CMK (cell line): ENCODE data around the gene PRKAG2.
"Not testable (repeated sequence)": the region's sequence is repeated elsewhere in the genome, so short reads cannot be mapped to it uniquely, and the experiment has no call there.

Experiments used
- DNase-seq: peaks from one replicate; pipeline ENCODE4 v3.0.0-alpha.2; 2010; ENCODE audit warnings: low read depth

Gene PRKAG2

GRCh38 chr7:151834271-151835035 is 42.5 kb downstream of the PRKAG2 start:
- no peak for DNase-seq

DNA sequence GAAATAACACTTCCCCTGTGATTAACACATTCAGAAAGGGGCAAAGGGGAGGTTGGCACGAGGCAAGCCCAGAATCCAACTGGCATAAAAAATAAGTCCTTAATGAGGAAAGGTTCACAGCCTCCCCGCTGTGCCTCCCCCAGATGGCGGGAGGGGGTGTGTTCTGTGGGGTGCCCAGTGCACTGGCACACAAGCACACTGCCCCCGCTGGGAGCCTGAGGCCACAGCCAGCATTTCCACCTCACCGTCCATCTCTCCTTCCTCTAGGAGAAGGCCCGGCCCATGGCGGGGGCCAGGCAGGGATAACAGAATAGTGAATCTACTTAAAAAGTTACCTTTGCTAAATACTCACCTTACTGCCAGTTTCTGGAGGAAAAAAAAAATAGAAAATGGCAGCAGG is 43.2 kb downstream of the PRKAG2 start:
- DNase-seq: no peak

DNA sequence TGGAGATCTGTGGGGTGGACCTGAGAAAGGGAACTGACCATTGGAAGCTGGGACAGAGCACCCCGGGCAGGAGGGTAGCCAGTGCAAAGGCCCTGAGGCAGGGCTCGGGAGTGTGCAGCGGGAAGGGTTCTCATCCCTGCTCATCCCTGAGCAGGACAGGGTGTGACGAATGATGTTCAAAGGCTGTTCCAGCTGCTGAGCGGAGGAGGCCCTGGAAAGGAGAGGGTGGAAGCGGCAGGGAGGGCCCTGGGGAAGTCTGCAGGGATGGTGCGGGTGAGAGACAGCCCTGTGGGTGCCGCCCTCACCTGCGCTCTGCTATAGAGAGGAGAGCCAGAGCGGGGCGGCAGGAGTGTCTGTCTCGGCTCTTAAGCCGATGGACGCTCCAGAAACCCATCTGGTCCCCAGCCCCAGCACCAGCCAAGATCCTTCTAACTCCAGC is 43.7 kb downstream of the PRKAG2 start:
- no peak for DNase-seq

GRCh38 chr7:151832656-151833055 is 44.3 kb downstream of the PRKAG2 start:
- no peak for DNase-seq

DNA sequence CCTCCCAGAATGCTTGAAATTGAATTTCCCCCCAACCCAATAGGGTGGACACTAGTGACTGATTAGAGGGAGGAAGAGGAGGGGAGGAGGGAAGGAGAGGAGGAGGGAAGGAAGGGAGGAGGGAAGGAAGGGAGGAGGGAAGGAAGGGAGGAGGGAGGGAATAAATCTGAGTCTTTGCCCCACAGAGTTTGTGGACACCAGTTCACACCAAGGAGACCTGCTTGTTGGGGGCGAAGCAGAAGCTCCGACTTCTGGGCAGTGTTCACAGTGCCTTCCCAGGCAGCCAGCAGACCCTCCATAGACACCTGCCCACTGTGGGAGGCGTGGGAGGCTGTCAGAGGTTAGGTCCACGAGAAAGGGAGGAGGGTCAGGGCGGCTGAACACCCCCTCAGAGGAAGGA is 44.8 kb downstream of the PRKAG2 start:
- no peak for DNase-seq

GRCh38 chr7:151831606-151832005 is 45.3 kb downstream of the PRKAG2 start:
- DNase-seq: no peak

DNA sequence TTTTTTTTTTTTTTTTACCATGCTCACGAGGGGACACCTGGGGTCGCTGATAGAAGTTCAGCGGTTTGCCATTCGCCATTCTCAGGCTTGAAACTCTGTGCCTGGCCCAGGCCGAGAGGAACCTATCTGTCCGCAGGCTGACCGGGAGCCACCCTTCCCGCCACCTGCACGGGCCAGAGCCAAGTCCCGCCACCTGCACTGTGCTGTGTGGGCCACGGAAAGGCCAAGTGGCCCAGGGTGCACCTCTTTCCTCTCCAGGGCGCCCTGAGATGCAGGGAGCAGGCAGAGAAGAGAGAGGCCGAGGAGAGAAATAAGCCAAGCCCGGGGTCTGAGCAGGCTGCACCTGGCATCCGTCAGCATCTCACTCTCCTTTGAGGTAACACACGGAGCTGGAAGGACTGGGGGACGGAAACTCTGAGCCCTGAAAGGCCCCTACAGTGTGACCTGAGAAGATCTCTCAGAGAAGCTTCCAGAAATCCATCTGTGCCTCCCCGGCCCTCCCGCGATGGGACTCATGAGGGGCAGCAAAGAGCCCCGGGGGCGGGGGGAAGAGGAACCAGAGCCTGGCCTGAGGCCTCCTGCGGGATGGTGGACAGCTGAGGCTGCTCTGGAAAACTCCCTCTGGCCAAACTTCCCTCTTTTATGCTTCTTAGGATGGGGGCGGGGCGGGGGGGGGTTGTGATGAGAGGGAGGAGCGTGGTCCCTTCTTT is 46.6 kb downstream of the PRKAG2 start:
- no peak for DNase-seq

DNA sequence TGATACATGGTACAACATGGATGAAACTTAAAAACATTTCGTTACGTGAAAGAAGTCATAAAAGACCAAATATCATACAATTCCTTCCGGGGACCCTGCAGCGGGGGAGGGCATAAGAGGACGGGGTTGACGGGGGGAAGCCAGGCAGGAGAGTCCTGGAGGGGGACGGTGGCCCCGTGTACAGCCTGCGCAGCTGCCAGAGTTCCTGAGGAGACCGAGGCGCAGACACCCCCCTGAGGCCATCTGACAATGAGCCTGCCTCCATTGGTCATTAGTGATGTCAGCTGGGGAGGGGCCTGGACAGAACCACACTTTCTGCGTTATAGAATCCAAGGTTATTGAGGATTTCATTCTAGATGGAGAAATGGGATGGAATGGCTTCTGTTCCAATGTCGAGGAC is 47.2 kb downstream of the PRKAG2 start:
- no peak for DNase-seq

DNA sequence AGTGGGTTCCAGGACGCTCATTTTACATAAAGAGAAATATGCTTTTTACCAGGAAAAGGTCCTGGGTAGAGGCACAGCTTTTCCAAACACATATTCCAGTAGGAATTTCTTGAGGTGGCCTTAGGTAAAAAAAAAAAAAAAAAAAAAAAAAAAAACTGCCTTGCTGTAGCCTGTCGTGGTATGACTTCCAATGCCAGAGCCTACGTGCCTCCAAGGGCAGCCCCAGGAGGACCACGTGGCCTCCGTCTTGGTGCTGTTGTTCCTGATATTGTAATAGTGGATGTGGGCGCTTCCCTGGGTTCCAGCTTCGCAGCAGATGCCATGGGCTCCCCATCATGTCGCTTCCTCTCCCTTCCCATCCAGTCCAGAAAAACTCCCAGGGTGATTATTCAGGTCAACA is 49.3 kb downstream of the PRKAG2 start:
- DNase-seq: no peak

GRCh38 chr7:151826316-151826715 is 50.6 kb downstream of the PRKAG2 start:
- DNase-seq: not testable (repeated sequence)

DNA sequence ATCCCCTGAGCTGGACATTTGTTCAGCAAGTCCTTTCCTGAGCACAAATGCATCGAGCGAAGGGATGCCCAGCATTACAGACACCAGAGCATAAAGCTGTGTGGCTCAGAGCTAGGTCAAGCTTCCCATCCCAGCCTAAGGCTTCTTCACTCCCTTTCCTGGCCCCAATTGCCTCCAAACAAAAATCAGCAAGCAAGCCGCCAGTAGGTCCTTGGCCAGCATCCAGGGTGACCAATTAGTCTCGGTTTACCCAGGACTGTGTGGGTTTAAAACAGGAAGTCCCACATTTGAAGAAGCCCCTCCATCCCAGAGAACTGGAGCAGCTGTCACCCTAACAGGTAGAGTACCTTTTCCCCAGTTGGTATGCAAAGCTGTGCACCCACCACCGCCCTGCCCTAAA is 51.2 kb downstream of the PRKAG2 start:
- no peak for DNase-seq

DNA sequence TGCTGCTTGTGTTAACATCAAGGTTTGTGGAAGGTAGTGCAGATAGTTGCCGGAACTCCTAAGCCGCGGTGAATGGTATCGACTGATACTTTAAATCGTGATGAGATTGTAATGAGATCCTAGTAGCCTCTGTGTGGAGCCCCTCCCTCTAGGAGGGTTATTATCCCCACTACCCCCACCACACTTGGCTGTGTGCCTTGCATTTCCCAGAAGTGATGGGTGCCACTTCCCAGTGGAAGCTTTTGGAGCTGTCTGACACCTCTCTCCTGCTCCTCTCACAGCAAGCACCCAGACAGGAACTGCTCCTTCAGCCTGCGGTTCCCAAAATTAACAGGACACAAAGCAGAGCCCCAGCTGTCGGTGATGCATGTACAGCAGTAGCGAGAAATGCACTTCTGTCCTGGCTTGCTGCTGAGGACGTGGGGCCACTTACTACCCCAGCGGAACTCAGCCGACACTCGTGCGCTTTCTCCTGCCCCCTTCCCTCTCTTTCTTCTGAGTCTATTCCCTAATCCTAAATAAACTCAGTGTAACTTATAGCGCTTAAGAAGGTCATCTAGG is 52.5 kb downstream of the PRKAG2 start:
- no peak for DNase-seq

- DNase-seq: no peak
These were observed 53.1 kb downstream of the PRKAG2 start for GRCh38 chr7:151823566-151824372.

DNA sequence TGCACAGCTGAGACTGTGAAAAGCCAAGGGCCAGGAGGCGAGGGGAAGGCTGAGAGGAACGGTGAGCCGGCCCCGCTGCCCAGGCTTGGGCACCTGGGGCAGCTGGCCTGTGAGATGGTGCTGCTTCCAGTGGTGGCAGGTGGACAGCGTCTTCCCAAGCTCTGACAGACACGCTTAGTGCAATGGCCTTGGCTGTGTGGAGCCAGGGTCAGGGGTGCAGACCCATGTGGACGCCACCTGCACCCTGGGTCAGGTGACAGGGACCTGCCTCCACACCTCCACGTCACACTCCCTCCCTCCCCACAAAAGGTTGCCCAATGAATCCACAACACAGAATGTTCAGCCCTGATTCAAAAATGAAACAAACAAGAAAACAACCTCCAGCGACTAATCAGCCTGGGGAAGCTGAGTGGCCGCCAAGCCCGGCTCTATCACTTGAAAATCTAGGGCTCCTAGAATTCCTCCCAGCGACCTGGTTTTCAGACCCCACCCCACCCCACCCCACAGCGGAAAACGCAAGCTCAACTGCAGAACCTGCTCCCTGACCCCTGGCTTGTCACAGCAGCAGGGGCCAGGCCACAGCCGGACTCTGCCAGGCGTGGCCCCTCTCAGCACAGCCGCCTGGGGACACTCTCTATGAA is 54.3 kb downstream of the PRKAG2 start:
- DNase-seq: no peak

DNA sequence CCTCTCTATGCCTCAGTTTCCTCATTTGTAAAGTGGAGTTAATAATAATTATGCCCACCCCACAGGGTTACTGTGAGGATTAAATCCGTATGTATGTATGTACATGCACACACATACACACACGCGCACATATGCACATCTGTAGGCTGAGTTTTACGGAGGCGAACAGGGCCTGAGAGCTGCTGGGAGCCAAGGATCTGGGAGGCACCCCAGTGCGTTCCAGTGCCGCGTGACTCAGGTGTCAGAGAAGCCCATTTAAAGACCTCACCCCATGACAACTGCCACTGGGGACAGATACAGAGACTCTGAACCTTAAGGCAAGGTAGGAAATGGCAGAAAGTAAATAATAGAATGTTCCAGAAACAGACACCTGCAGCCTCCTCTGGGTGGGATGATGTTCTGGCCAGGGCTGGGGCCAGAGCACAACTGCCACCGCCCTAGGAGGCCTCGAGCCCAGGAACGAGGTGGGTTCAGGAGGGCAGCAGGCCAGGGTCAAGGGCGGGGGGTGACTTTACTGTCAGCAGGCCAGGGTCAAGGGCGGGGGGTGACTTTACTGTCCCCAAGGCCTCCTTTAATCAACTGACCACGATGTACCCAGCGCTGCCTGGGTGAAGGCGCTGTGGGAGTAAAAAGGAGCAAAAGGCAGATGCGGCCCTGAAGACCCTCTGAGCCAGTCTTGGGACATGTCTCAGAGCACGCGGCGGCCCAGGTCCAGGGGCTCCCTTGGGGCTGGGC is 54.9 kb downstream of the PRKAG2 start:
- no peak for DNase-seq

DNA sequence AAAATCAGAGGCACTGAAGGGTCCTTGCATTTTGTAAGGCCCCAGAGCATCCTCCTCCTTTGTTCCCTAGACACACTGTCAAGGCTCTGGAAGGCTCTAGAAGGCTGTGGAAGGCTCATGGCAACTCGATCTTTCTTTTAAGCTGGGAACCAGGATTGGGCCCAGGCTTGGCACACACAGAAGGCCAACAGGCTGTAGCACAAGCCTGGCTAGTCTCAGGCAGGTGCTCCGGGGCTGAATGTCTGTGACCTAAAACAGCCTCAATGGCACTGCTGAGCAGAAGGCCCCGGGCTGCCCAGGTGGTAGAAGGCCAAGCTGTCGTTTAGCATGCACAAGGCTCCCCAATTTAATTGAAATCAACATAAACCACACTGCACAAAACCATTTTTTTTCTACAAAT is 55.7 kb downstream of the PRKAG2 start:
- no peak for DNase-seq

DNA sequence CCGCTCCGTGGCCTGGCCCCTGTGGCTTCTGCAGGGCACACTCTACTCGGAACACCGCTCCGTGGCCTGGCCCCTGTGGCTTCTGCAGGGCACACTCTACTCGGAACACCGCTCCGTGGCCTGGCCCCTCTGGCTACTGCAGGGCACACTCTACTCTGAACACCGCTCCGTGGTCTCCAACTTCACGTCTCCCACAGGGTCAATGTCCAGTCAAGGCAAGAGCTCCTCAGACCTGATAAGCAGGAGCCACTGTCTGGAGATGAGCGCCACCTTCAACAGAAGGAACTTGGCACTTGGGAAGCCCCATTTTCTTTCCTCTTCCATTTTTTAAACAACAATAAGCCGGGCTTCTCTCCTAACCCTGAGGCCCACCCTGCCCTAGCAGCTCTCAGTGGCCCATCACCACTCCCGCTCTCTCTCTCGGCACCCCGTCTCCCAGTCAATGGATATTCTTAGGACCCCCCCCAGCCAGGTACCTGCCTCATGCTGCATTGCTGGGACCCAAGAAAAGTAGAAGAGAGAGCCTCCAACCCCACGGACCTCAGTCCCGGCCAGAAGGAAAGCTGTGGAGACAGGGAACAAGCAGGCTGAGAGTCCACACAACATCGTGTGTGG is 56.3 kb downstream of the PRKAG2 start:
- DNase-seq: no peak

DNA sequence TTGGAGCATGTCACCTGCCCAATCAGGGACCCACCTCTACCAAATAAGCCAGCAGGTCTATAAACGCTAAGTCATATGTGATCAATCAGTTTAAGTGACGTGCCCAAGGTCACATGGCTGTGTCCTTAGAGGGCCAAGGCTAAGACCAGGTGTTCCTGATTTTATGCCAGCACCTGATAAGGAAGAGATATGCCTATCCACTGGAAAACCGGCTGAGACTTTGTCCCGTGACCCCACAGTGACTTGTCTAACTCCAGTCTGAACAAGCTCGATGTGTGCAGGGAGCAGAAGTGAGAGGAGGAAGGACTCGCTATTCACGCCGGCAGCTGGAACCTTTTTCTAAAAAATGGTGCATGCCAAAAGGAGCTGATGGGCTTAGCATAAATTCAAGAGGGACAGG is 57.0 kb downstream of the PRKAG2 start:
- DNase-seq: no peak

- no peak for DNase-seq
These were observed 58.0 kb downstream of the PRKAG2 start for GRCh38 chr7:151818674-151819519.
